ENCODE results near the gene TP53.

The TP53 gene

GRCh38 chr17:7705269-7706255 lies 18.3 kb upstream of the TP53 start:
- DNase-seq (ENCODE audit: low spot score) = no peak
- no peak for TF ChIP-seq CTCF (IDR thresholded peaks at IDR 0.05; ENCODE audit: extremely low read depth, missing control alignments)

- no peak for DNase-seq (ENCODE audit: low spot score)
- TF ChIP-seq CTCF (IDR thresholded peaks at IDR 0.05; ENCODE audit: extremely low read depth, missing control alignments) = no peak
Measured at GRCh38 chr17:7704601-7705268, 17.4 kb upstream of the TP53 start, which contains the start of gene EFNB3. TSS of gene EFNB3 (plus strand) at chr17:7705202. CDS start at chr17:7705599, 397 bp downstream.

- DNase-seq (ENCODE audit: low spot score) = no peak
- TF ChIP-seq CTCF (IDR thresholded peaks at IDR 0.05; ENCODE audit: extremely low read depth, missing control alignments) = no peak
Measured at GRCh38 chr17:7703584-7704479, 16.5 kb upstream of the TP53 start.

- DNase-seq (ENCODE audit: low spot score) = no peak
- TF ChIP-seq CTCF (IDR thresholded peaks at IDR 0.05; ENCODE audit: extremely low read depth, missing control alignments) = no peak
Measured at GRCh38 chr17:7702776-7703175, 15.5 kb upstream of the TP53 start.

- DNase-seq (ENCODE audit: low spot score) = no peak
- no peak for TF ChIP-seq CTCF (IDR thresholded peaks at IDR 0.05; ENCODE audit: extremely low read depth, missing control alignments)
Measured at GRCh38 chr17:7701681-7702080, 14.4 kb upstream of the TP53 start.

- no peak for DNase-seq (ENCODE audit: low spot score)
- no peak for TF ChIP-seq CTCF (IDR thresholded peaks at IDR 0.05; ENCODE audit: extremely low read depth, missing control alignments)
Measured at GRCh38 chr17:7700510-7700909, 13.2 kb upstream of the TP53 start.

Measured in GM20000 (cell line).